Measurements from ENCODE around the gene TNFRSF14. TPM values are rescaled to one million over a fixed set of nuclear protein-coding genes. Genes with fewer than 3 reads are reported as not detected.
A peak's percentile ranks its signal among the peaks of the same experiment; 100 is the strongest.

The TNFRSF14 gene
- total RNA-seq, 2 donors from 2014 or later: 25.9 to 58.3 TPM

DNA sequence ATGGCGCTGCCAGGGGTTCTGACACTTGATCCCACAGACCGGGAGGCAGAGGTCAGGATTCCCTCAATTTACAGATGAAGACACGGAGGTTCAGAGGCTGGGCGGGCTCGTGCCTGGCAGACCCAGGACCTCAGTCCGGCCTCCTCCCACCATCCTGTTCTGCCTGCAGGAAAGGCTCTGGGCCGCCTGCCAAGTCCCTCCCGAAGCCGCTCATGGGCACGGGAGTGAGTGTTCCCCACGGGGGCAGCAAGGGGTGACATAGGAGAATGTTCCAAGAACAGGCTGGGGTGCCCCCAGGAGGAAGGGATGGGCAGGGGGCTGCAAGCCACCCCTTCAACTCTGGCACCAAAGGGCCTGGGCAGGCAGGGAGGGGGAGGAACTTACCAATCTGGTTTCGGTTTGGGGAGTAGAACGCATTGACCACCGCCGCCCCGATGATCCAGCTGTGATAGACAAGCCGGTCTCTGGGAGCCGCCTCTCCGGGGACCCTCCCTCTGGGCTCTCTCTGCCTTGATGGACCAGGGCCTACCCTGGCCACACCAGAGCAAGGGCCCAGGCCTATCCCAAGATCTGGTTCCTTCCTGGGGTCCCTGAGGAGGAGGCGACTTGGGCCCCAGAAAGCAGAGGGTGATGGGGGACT is 38.0 kb downstream of the TNFRSF14 start:
- H3K4me1 ChIP-seq: peaks cover 15% of the 10 kb centered on the region
- H3K27ac ChIP-seq: no peak overlapping the region
- H3K36me3 ChIP-seq (replicated peaks in 1 of 2; ENCODE audit: insufficient read depth in 1 of 2, low read depth in 2 of 2): no peaks in the 10 kb centered on the region
- TF ChIP-seq, protein P1, sequence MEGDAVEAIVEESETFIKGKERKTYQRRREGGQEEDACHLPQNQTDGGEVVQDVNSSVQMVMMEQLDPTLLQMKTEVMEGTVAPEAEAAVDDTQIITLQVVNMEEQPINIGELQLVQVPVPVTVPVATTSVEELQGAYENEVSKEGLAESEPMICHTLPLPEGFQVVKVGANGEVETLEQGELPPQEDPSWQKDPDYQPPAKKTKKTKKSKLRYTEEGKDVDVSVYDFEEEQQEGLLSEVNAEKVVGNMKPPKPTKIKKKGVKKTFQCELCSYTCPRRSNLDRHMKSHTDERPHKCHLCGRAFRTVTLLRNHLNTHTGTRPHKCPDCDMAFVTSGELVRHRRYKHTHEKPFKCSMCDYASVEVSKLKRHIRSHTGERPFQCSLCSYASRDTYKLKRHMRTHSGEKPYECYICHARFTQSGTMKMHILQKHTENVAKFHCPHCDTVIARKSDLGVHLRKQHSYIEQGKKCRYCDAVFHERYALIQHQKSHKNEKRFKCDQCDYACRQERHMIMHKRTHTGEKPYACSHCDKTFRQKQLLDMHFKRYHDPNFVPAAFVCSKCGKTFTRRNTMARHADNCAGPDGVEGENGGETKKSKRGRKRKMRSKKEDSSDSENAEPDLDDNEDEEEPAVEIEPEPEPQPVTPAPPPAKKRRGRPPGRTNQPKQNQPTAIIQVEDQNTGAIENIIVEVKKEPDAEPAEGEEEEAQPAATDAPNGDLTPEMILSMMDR (IDR thresholded peaks at IDR 0.05): no peak
- TF ChIP-seq POLR2A (IDR thresholded peaks at IDR 0.05): no peak
- H3K4me3 ChIP-seq: no peak overlapping the region
- ATAC-seq (peak; percentile 19), DNase-seq (peak in 3 of 4 donors; percentile 43 to 65 (median 62))
- intact Hi-C loops (cut with DNase I): no loop called here
- WGBS, 2 donors: 51 to 60% methylated on average over 2 to 19 of the region's 20 CpGs
- H3K27me3 ChIP-seq: no peaks in the 10 kb centered on the region
- no peaks in the 10 kb centered on the region for H3K9me3 ChIP-seq

DNA sequence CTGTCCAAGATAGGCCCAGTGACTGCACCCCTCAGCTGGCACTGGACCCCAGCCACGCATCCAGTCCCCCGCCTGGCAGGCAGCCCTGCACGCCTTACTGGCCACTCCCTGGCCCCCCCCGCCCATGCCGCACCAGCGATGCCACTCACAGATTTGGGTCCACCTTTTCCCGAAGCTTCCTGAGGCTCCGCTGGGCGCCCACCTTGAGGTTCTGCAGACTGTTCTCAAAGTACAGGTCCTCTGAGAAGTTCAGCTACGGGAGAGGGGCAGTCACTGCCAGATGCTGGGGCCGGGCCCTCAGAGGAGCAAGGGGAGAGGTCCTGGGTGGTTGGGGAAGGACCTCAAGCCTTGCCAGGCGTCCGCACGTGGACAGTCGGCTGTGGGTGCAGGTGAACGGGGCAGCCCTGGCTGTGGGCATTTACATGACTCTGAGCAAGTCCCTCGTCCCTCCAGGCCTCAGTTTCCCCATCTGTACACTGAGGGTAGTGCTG is 38.5 kb downstream of the TNFRSF14 start:
- H3K9me3 ChIP-seq: no peaks in the 10 kb centered on the region
- intact Hi-C loops (cut with DNase I): no loop called here
- H3K27me3 ChIP-seq: no peaks in the 10 kb centered on the region
- no peak for ATAC-seq
- H3K36me3 ChIP-seq (replicated peaks in 1 of 2; ENCODE audit: insufficient read depth in 1 of 2, low read depth in 2 of 2): no peaks in the 10 kb centered on the region
- H3K27ac ChIP-seq: no peak overlapping the region
- WGBS, 2 donors: 76 to 77% methylated on average over 6 to 17 of the region's 17 CpGs
- peaks cover 15% of the 10 kb centered on the region for H3K4me1 ChIP-seq
- peak in 2 of 4 donors; percentile 5 to 9 for DNase-seq
- TF ChIP-seq, protein P1 (IDR thresholded peaks at IDR 0.05): no peak
- TF ChIP-seq POLR2A (IDR thresholded peaks at IDR 0.05): no peak
- H3K4me3 ChIP-seq: no peak overlapping the region

DNA sequence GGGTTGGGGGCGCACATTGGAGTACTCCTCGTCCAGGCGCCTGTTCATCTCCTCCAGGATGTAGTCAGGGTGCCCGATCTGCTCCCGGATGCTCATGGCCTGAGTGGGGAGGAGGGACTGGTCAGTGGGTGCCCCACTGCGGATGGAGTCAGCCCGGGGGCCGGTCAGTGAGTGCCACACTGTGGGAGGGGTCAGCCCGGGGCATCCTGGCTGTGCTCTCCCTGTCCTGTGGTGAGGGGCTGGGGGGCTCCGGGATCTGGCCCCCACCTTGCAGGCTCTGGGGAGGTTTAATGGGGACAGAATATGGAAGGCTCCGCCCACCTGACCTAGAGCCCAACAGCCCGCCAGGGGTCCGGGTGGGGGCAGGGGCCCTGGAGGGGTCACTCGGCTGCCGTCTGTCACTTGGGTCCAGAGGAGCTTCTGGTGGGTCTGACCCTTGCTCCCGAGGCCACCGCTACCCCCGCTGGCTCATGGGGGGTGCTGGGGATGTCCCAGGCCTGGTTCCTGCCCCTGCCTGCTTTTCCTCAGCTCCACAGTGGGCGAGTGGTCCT is 39.2 kb downstream of the TNFRSF14 start:
- intact Hi-C loops (cut with DNase I): no loop called here
- TF ChIP-seq POLR2A (IDR thresholded peaks at IDR 0.05): no peak
- WGBS, 2 donors: 75 to 87% methylated on average over 3 to 18 of the region's 19 CpGs
- no peak overlapping the region for H3K4me3 ChIP-seq
- no peak for ATAC-seq
- no peaks in the 10 kb centered on the region for H3K36me3 ChIP-seq (replicated peaks in 1 of 2; ENCODE audit: insufficient read depth in 1 of 2, low read depth in 2 of 2)
- DNase-seq: peak in 1 of 4 donors; percentile 2
- no peaks in the 10 kb centered on the region for H3K9me3 ChIP-seq
- no peak overlapping the region for H3K27ac ChIP-seq
- H3K4me1 ChIP-seq: peaks cover 15% of the 10 kb centered on the region
- no peaks in the 10 kb centered on the region for H3K27me3 ChIP-seq

DNA sequence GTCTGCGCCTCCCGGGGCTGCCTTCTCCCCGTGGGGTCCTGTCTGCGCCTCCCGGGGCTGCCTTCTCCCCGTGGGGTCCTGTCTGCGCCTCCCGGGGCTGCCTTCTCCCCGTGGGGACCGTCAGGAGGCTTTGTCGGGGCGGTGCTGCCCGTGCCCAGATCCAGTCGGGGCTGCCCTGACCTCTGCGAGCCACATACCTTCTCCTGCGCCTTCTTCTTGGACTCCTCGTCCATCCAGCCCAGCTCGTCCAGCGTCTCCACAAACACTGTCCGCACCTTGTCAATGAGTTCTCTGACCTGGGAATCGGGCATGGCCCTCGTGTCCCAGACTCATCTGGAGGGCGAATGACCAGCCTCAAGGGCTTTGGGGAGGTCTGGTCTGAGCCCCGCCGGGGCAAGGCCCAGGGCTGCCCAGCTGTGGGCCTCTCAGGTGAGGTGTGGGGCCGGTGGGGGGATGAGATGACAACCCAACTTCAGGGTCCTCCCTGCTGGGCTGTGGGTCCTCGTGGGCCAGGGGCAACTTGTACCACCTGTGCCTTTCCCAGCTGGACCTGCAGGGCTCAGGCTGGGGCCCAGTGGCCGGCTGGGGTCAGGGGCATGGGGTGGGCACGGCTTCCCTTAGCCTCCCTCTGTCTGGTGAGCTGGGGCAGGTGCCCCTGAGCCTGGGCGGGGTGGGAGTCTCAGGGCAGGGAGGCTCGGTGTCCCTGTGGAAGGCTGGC is 39.8 kb downstream of the TNFRSF14 start:
- no peak for TF ChIP-seq POLR2A (IDR thresholded peaks at IDR 0.05)
- TF ChIP-seq, protein P1 (IDR thresholded peaks at IDR 0.05): no peak
- 77 to 91% methylated on average over 22 to 31 of the region's 31 CpGs for WGBS, 2 donors
- ATAC-seq (no peak), DNase-seq (no peak)
- H3K4me1 ChIP-seq: peaks cover 15% of the 10 kb centered on the region
- H3K27me3 ChIP-seq: no peaks in the 10 kb centered on the region
- H3K4me3 ChIP-seq: no peak overlapping the region
- intact Hi-C loops (cut with DNase I): no loop called here
- no peaks in the 10 kb centered on the region for H3K36me3 ChIP-seq (replicated peaks in 1 of 2; ENCODE audit: insufficient read depth in 1 of 2, low read depth in 2 of 2)
- H3K9me3 ChIP-seq: no peaks in the 10 kb centered on the region
- no peak overlapping the region for H3K27ac ChIP-seq

DNA sequence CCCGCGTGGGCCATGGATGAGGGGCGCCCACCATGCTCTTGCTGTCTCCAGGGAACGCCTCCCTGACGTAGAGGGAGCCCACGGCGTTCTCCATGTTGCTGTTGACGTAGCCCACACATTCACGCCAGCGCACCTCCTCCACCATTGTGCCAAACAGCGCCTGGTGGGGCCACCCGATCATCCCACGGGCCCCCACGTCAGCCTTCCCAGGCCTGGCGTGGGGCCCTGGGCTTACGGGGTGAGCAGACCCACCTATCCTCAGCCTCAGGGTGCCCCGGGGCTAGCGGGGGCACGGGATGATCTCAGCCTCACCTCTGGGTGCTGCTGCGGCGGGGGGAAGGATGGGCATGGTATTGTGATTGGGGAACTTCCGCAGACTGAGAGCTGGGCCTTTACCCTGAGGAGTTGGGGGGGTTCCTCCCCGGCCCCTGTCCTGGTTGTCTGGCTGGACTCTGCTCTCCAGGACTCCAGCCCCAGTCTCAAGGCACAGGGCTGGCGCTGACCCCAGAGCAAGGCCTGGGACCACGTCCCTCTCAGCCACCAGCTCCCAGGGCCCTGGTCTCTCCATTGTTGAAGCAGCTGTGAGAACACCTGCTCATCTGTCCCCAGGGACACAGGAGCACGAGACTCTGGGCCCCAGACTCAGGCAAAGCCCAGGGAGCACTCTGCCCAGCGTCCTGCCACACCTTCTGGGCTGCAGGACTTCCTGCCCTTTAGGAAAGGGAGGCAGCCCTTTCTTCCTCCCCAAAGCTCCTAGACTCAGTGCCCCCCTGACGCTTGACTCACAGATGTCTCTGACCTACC is 40.6 kb downstream of the TNFRSF14 start:
- intact Hi-C loops (cut with DNase I): no loop called here
- Histone ChIP-seq H3K27ac (no peak overlapping the region), H3K9me3 (no peaks in the 10 kb centered on the region), H3K36me3 (replicated peaks in 1 of 2; ENCODE audit: insufficient read depth in 1 of 2, low read depth in 2 of 2) (no peaks in the 10 kb centered on the region), H3K27me3 (no peaks in the 10 kb centered on the region), H3K4me3 (no peak overlapping the region), H3K4me1 (peaks cover 15% of the 10 kb centered on the region)
- TF ChIP-seq, protein P1 (IDR thresholded peaks at IDR 0.05): no peak
- no peak for TF ChIP-seq POLR2A (IDR thresholded peaks at IDR 0.05)
- DNase-seq (no peak), ATAC-seq (no peak)
- 71 to 86% methylated on average over 3 to 28 of the region's 28 CpGs for WGBS, 2 donors

All from body of pancreas (tissue), 4 donors.